Tibial nerve (tissue), 4 donors: Measurements from ENCODE around the gene TCF25. TPM values are rescaled to one million over a fixed set of nuclear protein-coding genes. Genes with fewer than 3 reads are reported as not detected.
A peak's percentile ranks its signal among the peaks of the same experiment; 100 is the strongest.
"Not testable (repeated sequence)": the region's sequence is repeated elsewhere in the genome, so short reads cannot be mapped to it uniquely, and the experiment has no call there.

Experiments
- DNase-seq, 2 donors: peaks; one replicate each; pipeline ENCODE4 v3.0.0-alpha.2; 2019; ENCODE audit warnings: low spot score in 2 of 2
- H3K27ac ChIP-seq, 4 donors: fragments of 200-600 bp; sonication (generic) in 3 of 4; one replicate each; pipeline ENCODE4 v1.5.1; 2017 to 2019; ENCODE audit warnings: mild to moderate bottlenecking in 1 of 4
- H3K27me3 ChIP-seq, 2 donors: fragments of 200-600 bp; sonication (generic) in 1 of 2; one replicate each; pipeline versions ENCODE4 v1.5.1 to v1.6.0; 2017 to 2019
- H3K36me3 ChIP-seq, 3 donors: fragments of 200-600 bp; sonication (generic); one replicate each; pipeline ENCODE4 v1.5.1; 2018 to 2019
- H3K4me1 ChIP-seq, 4 donors: fragments of 200-600 bp; sonication (generic) in 3 of 4; one replicate each; pipeline ENCODE4 v1.5.1; 2017 to 2019
- H3K4me3 ChIP-seq, 4 donors: fragments of 200-600 bp; sonication (generic) in 3 of 4; one replicate each; pipeline ENCODE4 v1.5.1; 2017 to 2019; ENCODE audit warnings: mild to moderate bottlenecking in 1 of 4, moderate library complexity in 1 of 4
- H3K9me3 ChIP-seq, 4 donors: fragments of 200-600 bp; sonication (generic) in 3 of 4; one replicate each; pipeline ENCODE4 v1.5.1; 2017 to 2019
- CTCF ChIP-seq, 5 experiments: fragments of 200-600 bp in 3 of 5; fragments of 450-650 bp in 2 of 5; sonication (generic) in 3 of 5; IDR thresholded peaks; one replicate each; pipeline ENCODE4 v1.5.1; 2016 to 2019; ENCODE audit warnings: antibody characterized with exemption in 5 of 5, mild to moderate bottlenecking in 3 of 5, moderate library complexity in 2 of 5
- EP300 ChIP-seq, 2 donors: sonication (generic); formaldehyde crosslinking; IDR thresholded peaks; one replicate each; pipeline ENCODE4 v1.6.1; 2017; ENCODE audit warnings: antibody characterized with exemption in 2 of 2, mild to moderate bottlenecking in 1 of 2
- POLR2A ChIP-seq, 2 donors: fragments of 450-650 bp; IDR thresholded peaks; one replicate each; pipeline ENCODE4 v1.6.1; 2017; ENCODE audit warnings: antibody characterized with exemption in 2 of 2, mild to moderate bottlenecking in 2 of 2, moderate library complexity in 2 of 2
- WGBS, 2 donors: methylation state at CpG; one replicate each; pipeline ENCODE4 v1.1.5; 2018; 5-methylcytosine and 5-hydroxymethylcytosine counted together
- total RNA-seq, 4 donors: library from RNA; depleted of rRNA; stranded (reverse); fragments of >200 nt; gene quantifications; one replicate each; pipeline ENCODE4 v1.1.0, GENCODE V29; 2016

The TCF25 gene
- total RNA-seq, 4 donors from 2014 or later, result 181 to 350 (median 290) TPM

GRCh38 chr16:89924297-89924924 lies 51.0 kb downstream of the TCF25 start:
- H3K4me1 ChIP-seq, result peaks cover 0 to 70% (median 35%) of the 10 kb centered on the region in 4 donors
- no peak for DNase-seq
- H3K9me3 ChIP-seq, result no peaks in the 10 kb centered on the region
- H3K36me3 ChIP-seq, result no peaks in the 10 kb centered on the region
- WGBS, 2 donors, result 6 to 7% methylated on average over 12 to 14 of the region's 14 CpGs
- peak overlapping the region in 1 of 4 donors; percentile 32 for H3K4me3 ChIP-seq
- TF ChIP-seq EP300 (IDR thresholded peaks at IDR 0.05), result no peak
- TF ChIP-seq CTCF (IDR thresholded peaks at IDR 0.05), result no peak
- no peak for TF ChIP-seq POLR2A (IDR thresholded peaks at IDR 0.05)
- peaks cover 0 to 71% of the 10 kb centered on the region in 2 donors for H3K27me3 ChIP-seq
- H3K27ac ChIP-seq, result no peak overlapping the region

- Histone ChIP-seq H3K4me1 (peaks cover 0 to 65% (median 35%) of the 10 kb centered on the region in 4 donors), H3K9me3 (no peaks in the 10 kb centered on the region), H3K27ac (no peak overlapping the region), H3K27me3 (peaks cover 0 to 74% of the 10 kb centered on the region in 2 donors), H3K4me3 (no peak overlapping the region), H3K36me3 (no peaks in the 10 kb centered on the region)
- WGBS, 2 donors, result 33 to 34% methylated on average over 3 to 4 of the region's 4 CpGs
- TF ChIP-seq POLR2A (IDR thresholded peaks at IDR 0.05), result no peak
- no peak for DNase-seq
Observed at GRCh38 chr16:89924925-89925307, 51.5 kb downstream of the TCF25 start.

GRCh38 chr16:89925596-89926079 lies 52.2 kb downstream of the TCF25 start:
- 0 to 1% methylated on average over 19 to 20 of the region's 42 CpGs for WGBS, 2 donors
- H3K27me3 ChIP-seq, result peaks cover 0 to 74% of the 10 kb centered on the region in 2 donors
- peak overlapping the region; percentile 1 to 52 (median 42) for H3K4me3 ChIP-seq
- H3K27ac ChIP-seq, result no peak overlapping the region
- DNase-seq, result no peak
- H3K4me1 ChIP-seq, result peaks cover 0 to 59% (median 35%) of the 10 kb centered on the region in 4 donors
- H3K36me3 ChIP-seq, result no peaks in the 10 kb centered on the region
- H3K9me3 ChIP-seq, result no peaks in the 10 kb centered on the region
- TF ChIP-seq EP300 (IDR thresholded peaks at IDR 0.05), result no peak
- TF ChIP-seq POLR2A (IDR thresholded peaks at IDR 0.05), result no peak
- no peak for TF ChIP-seq CTCF (IDR thresholded peaks at IDR 0.05)

- WGBS, 2 donors, result 85 to 89% methylated on average over 16 of the region's 16 CpGs
- no peaks in the 10 kb centered on the region for H3K9me3 ChIP-seq
Observed at GRCh38 chr16:89931305-89931896, 58.0 kb downstream of the TCF25 start.

GRCh38 chr16:89931964-89932363 lies 58.6 kb downstream of the TCF25 start:
- peaks cover 0 to 27% of the 10 kb centered on the region in 2 donors for H3K27me3 ChIP-seq
- peaks cover 0 to 30% (median 0%) of the 10 kb centered on the region in 3 donors for H3K36me3 ChIP-seq
- no peak overlapping the region for H3K4me3 ChIP-seq
- 93 to 96% methylated on average over 5 to 6 of the region's 6 CpGs for WGBS, 2 donors
- H3K9me3 ChIP-seq, result no peaks in the 10 kb centered on the region
- TF ChIP-seq CTCF (IDR thresholded peaks at IDR 0.05), result no peak
- TF ChIP-seq POLR2A (IDR thresholded peaks at IDR 0.05), result no peak
- no peak for TF ChIP-seq EP300 (IDR thresholded peaks at IDR 0.05)
- H3K4me1 ChIP-seq, result no peaks in the 10 kb centered on the region
- H3K27ac ChIP-seq, result no peak overlapping the region
- DNase-seq, result no peak

More at GRCh38 chr16:89931305-89931896, 58.0 kb downstream of the TCF25 start:
- H3K4me1 ChIP-seq, result peaks cover 0 to 2% (median under 1%) of the 10 kb centered on the region in 4 donors
- no peak for DNase-seq
- no peak overlapping the region for H3K27ac ChIP-seq
- TF ChIP-seq EP300 (IDR thresholded peaks at IDR 0.05) (no peak), CTCF (IDR thresholded peaks at IDR 0.05) (no peak), POLR2A (IDR thresholded peaks at IDR 0.05) (no peak)
- peaks cover 0 to 33% of the 10 kb centered on the region in 2 donors for H3K27me3 ChIP-seq
- peaks cover 0 to 28% (median 0%) of the 10 kb centered on the region in 3 donors for H3K36me3 ChIP-seq
- H3K4me3 ChIP-seq, result no peak overlapping the region

GRCh38 chr16:89934019-89934418 lies 60.6 kb downstream of the TCF25 start:
- WGBS, 2 donors, result 95 to 100% methylated on average over 6 to 10 of the region's 29 CpGs
- H3K36me3 ChIP-seq, result peaks cover 0 to 30% (median 0%) of the 10 kb centered on the region in 3 donors
- H3K27ac ChIP-seq, H3K4me3 ChIP-seq, DNase-seq, H3K4me1 ChIP-seq, H3K27me3 ChIP-seq, H3K9me3 ChIP-seq: not testable (repeated sequence)
